B cell (primary cell): ENCODE measurements around the gene EFNA5. TPM values are rescaled to one million over a fixed set of nuclear protein-coding genes. Genes with fewer than 3 reads are reported as not detected.

Experiments used
- ATAC-seq: fragments of 200-7000 bp; cut with Tn5 transposase; one replicate; pipeline ENCODE4 v1.10.0; 2021; ENCODE audit warnings: low read depth, mild to moderate bottlenecking, moderate number of reproducible peaks, moderate library complexity
- CTCF ChIA-PET: fragments of 350-600 bp; sonication (Branson Sonifier 250); formaldehyde crosslinking; loops from one replicate; lab custom pipeline; 2021; ENCODE audit warnings: antibody characterized with exemption, inconsistent platforms; lab: Charles Lee
- POLR2A ChIA-PET: fragments of 350-600 bp; sonication (Branson Sonifier 250); formaldehyde crosslinking; loops from one replicate; lab custom pipeline; 2021; ENCODE audit warnings: antibody characterized with exemption; lab: Charles Lee
- DNase-seq: peaks from one replicate; pipeline ENCODE4 v3.0.0; 2013
- H2AFZ ChIP-seq: 2 replicates; pipeline ENCODE4 v1.6.1; 2012; ENCODE audit warnings: mild to moderate bottlenecking, low read depth, low read length; ENCODE audit not compliant: insufficient read depth, poor library complexity, severe bottlenecking
- H3K27ac ChIP-seq, 2 donors: 1 replicate in 1 of 2; 2 replicates in 1 of 2; pipeline ENCODE4 v1.5.1; 2012 to 2013; ENCODE audit warnings: low read length in 2 of 2, mild to moderate bottlenecking in 2 of 2, moderate library complexity in 1 of 2
- H3K27me3 ChIP-seq, 4 experiments: fragments of 200-600 bp in 1 of 4; sonication (generic) in 1 of 4; replicated peaks in 1 of 4; 1 replicate in 2 of 4; 2 replicates in 2 of 4; pipeline versions ENCODE4 v1.6.1 to v1.7.0; 2013 to 2016; ENCODE audit warnings: low read length in 3 of 4, mild to moderate bottlenecking in 2 of 4, mixed read lengths in 1 of 4, moderate library complexity in 1 of 4; ENCODE audit not compliant: insufficient read depth in 4 of 4, control insufficient read depth in 3 of 4; ENCODE audit errors: control extremely low read depth in 1 of 4
- H3K36me3 ChIP-seq, 2 experiments: replicated peaks in 1 of 2; 1 replicate in 1 of 2; 2 replicates in 1 of 2; pipeline versions ENCODE4 v1.6.1 to v1.7.1; 2013; ENCODE audit warnings: low read length in 1 of 2; ENCODE audit not compliant: insufficient read depth in 2 of 2, control insufficient read depth in 1 of 2; ENCODE audit errors: control extremely low read depth in 1 of 2, extremely low read depth in 1 of 2
- H3K4me1 ChIP-seq, 2 donors: fragments of 200-600 bp in 1 of 2; sonication (generic) in 1 of 2; 1 replicate in 1 of 2; 2 replicates in 1 of 2; pipeline versions ENCODE4 v1.5.1 to v1.6.1; 2013 to 2017; ENCODE audit warnings: low read length in 2 of 2; ENCODE audit not compliant: control insufficient read depth in 2 of 2, insufficient read depth in 2 of 2
- H3K4me2 ChIP-seq: replicated peaks from 2 replicates; pipeline ENCODE3; 2012; ENCODE audit warnings: mild to moderate bottlenecking, low read depth, low read length; ENCODE audit not compliant: poor library complexity, severe bottlenecking
- H3K4me3 ChIP-seq, 5 experiments: fragments of 200-600 bp in 1 of 5; sonication (generic) in 1 of 5; 1 replicate in 3 of 5; 2 replicates in 2 of 5; pipeline versions ENCODE4 v1.5.1 to v1.7.0; 2011 to 2016; ENCODE audit warnings: low read length in 4 of 5, mild to moderate bottlenecking in 4 of 5, low read depth in 2 of 5, control low read depth in 1 of 5, moderate library complexity in 1 of 5; ENCODE audit not compliant: insufficient read depth in 1 of 5; ENCODE audit errors: control extremely low read depth in 1 of 5, extremely low read depth in 1 of 5
- H3K79me2 ChIP-seq: fragments of 200-600 bp; sonication (generic); one replicate; pipeline ENCODE4 v1.6.0; 2016; ENCODE audit warnings: low read length; ENCODE audit not compliant: control insufficient read depth, insufficient read depth
- H3K9ac ChIP-seq: fragments of 200-600 bp; sonication (generic); 2 replicates; pipeline ENCODE4 v1.6.1; 2017; ENCODE audit warnings: mild to moderate bottlenecking, low read length, moderate library complexity
- H3K9me3 ChIP-seq, 3 donors: one replicate each; pipeline versions ENCODE4 v1.6.1 to v1.7.1; 2013; ENCODE audit warnings: low read length in 2 of 3; ENCODE audit not compliant: control insufficient read depth in 2 of 3, insufficient read depth in 1 of 3; ENCODE audit errors: control extremely low read depth in 1 of 3
- H4K20me1 ChIP-seq: 2 replicates; pipeline ENCODE4 v1.6.0; 2012; ENCODE audit warnings: mild to moderate bottlenecking, low read length; ENCODE audit not compliant: insufficient read depth, control insufficient read depth, poor library complexity, severe bottlenecking
- H3K27ac Mint-ChIP-seq: one replicate; pipeline ENCODE4 v1.8.0; 2021; ENCODE audit warnings: mixed read lengths
- H3K27me3 Mint-ChIP-seq: one replicate; pipeline ENCODE4 v1.8.0; 2021; ENCODE audit warnings: mixed read lengths
- H3K4me1 Mint-ChIP-seq: one replicate; pipeline ENCODE4 v1.8.0; 2021; ENCODE audit warnings: mixed read lengths
- H3K4me3 Mint-ChIP-seq: one replicate; pipeline ENCODE4 v1.8.0; 2021; ENCODE audit warnings: mixed read lengths
- H3K9me3 Mint-ChIP-seq: one replicate; pipeline ENCODE4 v1.8.0; 2022; ENCODE audit warnings: mixed read lengths; ENCODE audit not compliant: insufficient read depth
- EZH2 ChIP-seq: IDR thresholded peaks from 2 replicates; pipeline ENCODE4 v1.6.1; 2012; ENCODE audit warnings: borderline replicate concordance, low read depth, mild to moderate bottlenecking, moderate library complexity, low read length; ENCODE audit not compliant: insufficient read depth, poor library complexity, severe bottlenecking
- WGBS: methylation state at CpG from one replicate; pipeline ENCODE4 v1.1.5; 2013; ENCODE audit warnings: missing lambda C conversion rate; ENCODE audit not compliant: insufficient coverage; 5-methylcytosine and 5-hydroxymethylcytosine counted together
- intact Hi-C: fragments of 100-400 bp; cut with micrococcal nuclease; formaldehyde crosslinking; loops from one replicate; pipeline ENCODE4 v1.10.0; 2022
- polyA plus RNA-seq: library from polyadenylated mRNA; depleted of rRNA; stranded (reverse); fragments of >200 nt; gene quantifications from 2 replicates; pipeline ENCODE4 v1.2.3, GENCODE V29; 2012
- total RNA-seq, 2 donors: library from RNA; stranded (reverse); fragments of 120-200 nt in 1 of 2; gene quantifications; 1 replicate in 1 of 2; 2 replicates in 1 of 2; pipeline versions ENCODE4 v1.2.3 to v1.2.4, GENCODE V29; 2013 to 2022
- TF ChIP-seq, protein P1 (sequence below): fragments of 200-600 bp; IDR thresholded peaks from one replicate; pipeline ENCODE4 v1.8.0; 2022; ENCODE audit warnings: antibody characterized with exemption, mild to moderate bottlenecking

The EFNA5 gene
- total and polyA plus RNA-seq, 2 donors (not counting 1 experiment from before 2014, with no cell fraction given), result not detected

DNA sequence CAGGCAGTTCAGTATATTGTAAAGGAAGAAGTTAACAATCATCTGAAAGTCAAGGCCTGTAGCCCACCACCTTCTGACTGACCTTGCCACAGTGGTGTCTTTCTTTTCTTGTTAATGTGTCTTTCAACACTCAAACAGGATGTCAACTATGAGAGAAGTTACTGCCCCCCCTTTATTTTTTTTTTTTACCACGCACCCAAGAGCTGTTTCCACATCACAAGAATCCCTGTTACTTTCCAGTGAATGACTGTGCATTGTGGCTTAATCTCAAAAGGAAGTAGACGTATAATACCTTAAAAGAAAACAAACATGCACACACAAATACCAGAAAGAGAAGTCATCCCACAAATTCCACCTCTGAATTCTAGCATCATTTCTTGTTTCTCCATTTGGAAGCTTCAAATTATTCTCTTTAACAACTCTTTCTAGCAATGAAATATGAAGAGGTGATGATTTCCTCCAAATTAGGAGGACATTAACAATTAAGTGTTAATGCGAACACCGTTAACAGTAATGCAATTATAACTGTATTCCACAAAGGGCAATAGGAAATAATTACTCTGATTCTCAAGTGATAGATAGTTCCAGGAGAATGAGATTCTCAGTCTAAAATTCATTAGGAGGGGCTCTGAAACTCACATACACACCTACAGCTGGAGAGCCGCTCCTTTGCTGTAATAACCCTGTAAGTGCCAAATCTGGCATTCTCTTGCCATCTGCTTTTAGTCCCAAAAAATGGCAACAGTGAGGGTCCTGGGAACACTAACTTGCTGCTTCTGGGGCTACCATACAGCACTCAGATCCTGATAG, 201.0 kb downstream of the EFNA5 start:
- CTCF ChIA-PET, result no interaction called here

DNA sequence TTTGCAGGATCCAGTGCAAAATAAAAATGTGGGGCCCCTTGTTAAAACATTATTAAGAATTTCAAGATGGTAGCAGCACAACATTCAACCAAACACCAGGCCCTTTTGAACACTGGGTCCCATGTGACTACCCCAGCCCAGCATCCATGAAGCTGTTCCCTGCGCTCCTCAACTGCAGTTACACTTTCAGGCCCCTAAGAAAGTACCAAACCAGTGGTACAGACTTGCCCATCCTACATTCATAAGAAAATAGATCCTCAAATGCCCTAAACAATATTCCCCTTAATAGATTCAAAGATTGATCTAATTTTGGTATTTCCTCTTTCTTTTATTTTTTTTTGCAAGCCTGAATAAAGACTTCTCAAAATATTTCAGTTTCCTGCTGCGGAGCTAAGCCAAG, 201.7 kb downstream of the EFNA5 start:
- Histone ChIP-seq H3K27me3 (no peaks in the 10 kb centered on the region), H3K4me3 (no peak overlapping the region), H3K79me2 (no peaks in the 10 kb centered on the region), H4K20me1 (no peaks in the 10 kb centered on the region), H3K4me1 (no peaks in the 10 kb centered on the region), H3K9me3 (no peaks in the 10 kb centered on the region), H3K9ac (no peak overlapping the region), H3K27ac (no peak overlapping the region), H2AFZ (no peak overlapping the region), H3K36me3 (no peaks in the 10 kb centered on the region), H3K4me2 (no peak overlapping the region)
- WGBS, result 0% methylated on average over 1 of the region's 2 CpGs
- no peak for TF ChIP-seq EZH2
- TF ChIP-seq, protein P1, sequence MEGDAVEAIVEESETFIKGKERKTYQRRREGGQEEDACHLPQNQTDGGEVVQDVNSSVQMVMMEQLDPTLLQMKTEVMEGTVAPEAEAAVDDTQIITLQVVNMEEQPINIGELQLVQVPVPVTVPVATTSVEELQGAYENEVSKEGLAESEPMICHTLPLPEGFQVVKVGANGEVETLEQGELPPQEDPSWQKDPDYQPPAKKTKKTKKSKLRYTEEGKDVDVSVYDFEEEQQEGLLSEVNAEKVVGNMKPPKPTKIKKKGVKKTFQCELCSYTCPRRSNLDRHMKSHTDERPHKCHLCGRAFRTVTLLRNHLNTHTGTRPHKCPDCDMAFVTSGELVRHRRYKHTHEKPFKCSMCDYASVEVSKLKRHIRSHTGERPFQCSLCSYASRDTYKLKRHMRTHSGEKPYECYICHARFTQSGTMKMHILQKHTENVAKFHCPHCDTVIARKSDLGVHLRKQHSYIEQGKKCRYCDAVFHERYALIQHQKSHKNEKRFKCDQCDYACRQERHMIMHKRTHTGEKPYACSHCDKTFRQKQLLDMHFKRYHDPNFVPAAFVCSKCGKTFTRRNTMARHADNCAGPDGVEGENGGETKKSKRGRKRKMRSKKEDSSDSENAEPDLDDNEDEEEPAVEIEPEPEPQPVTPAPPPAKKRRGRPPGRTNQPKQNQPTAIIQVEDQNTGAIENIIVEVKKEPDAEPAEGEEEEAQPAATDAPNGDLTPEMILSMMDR, result no peak
- H3K9me3 Mint-ChIP-seq, result no peaks in the 10 kb centered on the region
- no peak for ATAC-seq
- no peak overlapping the region for H3K4me3 Mint-ChIP-seq
- DNase-seq, result no peak
- no peaks in the 10 kb centered on the region for H3K27me3 Mint-ChIP-seq
- intact Hi-C loops, result no loop called here
- ChIA-PET POLR2A (no interaction called here), CTCF (no interaction called here)
- H3K27ac Mint-ChIP-seq, result no peak overlapping the region
- H3K4me1 Mint-ChIP-seq, result no peaks in the 10 kb centered on the region

More for the DNA sequence above, 201.0 kb downstream of the EFNA5 start:
- 100% methylated on average over 1 of the region's 5 CpGs for WGBS
- no peaks in the 10 kb centered on the region for H3K4me1 Mint-ChIP-seq
- no peak overlapping the region for H3K27ac Mint-ChIP-seq
- intact Hi-C loops, result no loop called here
- TF ChIP-seq EZH2, result no peak
- TF ChIP-seq, protein P1, result no peak
- no peak overlapping the region for H3K27ac ChIP-seq
- no peak overlapping the region for H3K4me3 Mint-ChIP-seq
- H3K4me1 ChIP-seq, result no peaks in the 10 kb centered on the region
- no peaks in the 10 kb centered on the region for H3K9me3 Mint-ChIP-seq
- no peaks in the 10 kb centered on the region for H3K36me3 ChIP-seq
- no peak overlapping the region for H3K4me2 ChIP-seq
- H3K4me3 ChIP-seq, result no peak overlapping the region
- no peaks in the 10 kb centered on the region for H3K27me3 Mint-ChIP-seq
- no peak for ATAC-seq
- no peaks in the 10 kb centered on the region for H3K9me3 ChIP-seq
- POLR2A ChIA-PET, result no interaction called here
- no peak overlapping the region for H2AFZ ChIP-seq
- no peak overlapping the region for H3K9ac ChIP-seq
- DNase-seq, result no peak
- no peaks in the 10 kb centered on the region for H3K79me2 ChIP-seq
- no peaks in the 10 kb centered on the region for H4K20me1 ChIP-seq
- H3K27me3 ChIP-seq, result no peaks in the 10 kb centered on the region
